NCI-H226 (cell line): ENCODE data around the gene C1QTNF8.
A peak's percentile ranks its signal among the peaks of the same experiment; 100 is the strongest.

Source experiments
- DNase-seq: peaks from one replicate; pipeline ENCODE4 v3.0.0-alpha.2; 2015

Gene C1QTNF8

GRCh38 chr16:1055557-1055924, 40.5 kb downstream of the C1QTNF8 start:
- no peak for DNase-seq

- DNase-seq, result peak; percentile 26
Measured at GRCh38 chr16:1054660-1055556, 41.1 kb downstream of the C1QTNF8 start.

GRCh38 chr16:1053700-1054368, 42.2 kb downstream of the C1QTNF8 start:
- DNase-seq, result no peak

- DNase-seq, result no peak
Measured at GRCh38 chr16:1053121-1053521, 42.9 kb downstream of the C1QTNF8 start.

GRCh38 chr16:1052721-1053120, 43.3 kb downstream of the C1QTNF8 start:
- DNase-seq, result no peak

GRCh38 chr16:1051446-1051845, 44.6 kb downstream of the C1QTNF8 start:
- DNase-seq, result no peak

- no peak for DNase-seq
Measured at GRCh38 chr16:1050921-1051320, 45.1 kb downstream of the C1QTNF8 start.

- no peak for DNase-seq
Measured at GRCh38 chr16:1050516-1050915, 45.5 kb downstream of the C1QTNF8 start.

GRCh38 chr16:1049976-1050247, 46.1 kb downstream of the C1QTNF8 start:
- DNase-seq, result no peak

GRCh38 chr16:1049113-1049975, 46.7 kb downstream of the C1QTNF8 start:
- no peak for DNase-seq

- no peak for DNase-seq
Measured at GRCh38 chr16:1048442-1049112, 47.5 kb downstream of the C1QTNF8 start.

GRCh38 chr16:1047801-1048200, 48.2 kb downstream of the C1QTNF8 start:
- no peak for DNase-seq

GRCh38 chr16:1047123-1047522, 48.9 kb downstream of the C1QTNF8 start:
- no peak for DNase-seq

- DNase-seq, result no peak
Measured at GRCh38 chr16:1045993-1046911, 49.8 kb downstream of the C1QTNF8 start.

- no peak for DNase-seq
Measured at GRCh38 chr16:1045310-1045992, 50.6 kb downstream of the C1QTNF8 start.

GRCh38 chr16:1044460-1045309, 51.4 kb downstream of the C1QTNF8 start:
- no peak for DNase-seq

GRCh38 chr16:1043881-1044451, 52.1 kb downstream of the C1QTNF8 start:
- DNase-seq, result no peak

GRCh38 chr16:1042866-1043265, 53.2 kb downstream of the C1QTNF8 start:
- no peak for DNase-seq

GRCh38 chr16:1042049-1042744, 53.8 kb downstream of the C1QTNF8 start:
- no peak for DNase-seq
